HepG2 (cell line): ENCODE data around the gene CERS4. TPM values are rescaled to one million over a fixed set of nuclear protein-coding genes. Genes with fewer than 3 reads are reported as not detected.
A peak's percentile ranks its signal among the peaks of the same experiment; 100 is the strongest.

ENCODE experiments used
- CBX5 ChIP-seq: sonication (generic); formaldehyde crosslinking; IDR thresholded peaks from 2 replicates; pipeline ENCODE4 v1.4.0; 2020; ENCODE audit warnings: missing genetic modification reagents, borderline replicate concordance
- CHCHD3 ChIP-seq: sonication (generic); formaldehyde crosslinking; IDR thresholded peaks from 2 replicates; pipeline ENCODE4 v1.8.0; 2022; ENCODE audit warnings: mild to moderate bottlenecking, missing genetic modification reagents, moderate library complexity
- CHD2 ChIP-seq: IDR thresholded peaks from 2 replicates; pipeline ENCODE4 v1.6.1; 2011; ENCODE audit warnings: low read depth, low read length, improper control_type of control experiment
- DR1 ChIP-seq: sonication (generic); formaldehyde crosslinking; IDR thresholded peaks from 2 replicates; pipeline ENCODE4 v1.8.0; 2021; ENCODE audit warnings: mild to moderate bottlenecking, missing genetic modification reagents, inconsistent platforms
- MTF2 ChIP-seq: sonication (generic); formaldehyde crosslinking; IDR thresholded peaks from 2 replicates; pipeline ENCODE4 v1.5.0; 2020; ENCODE audit warnings: missing genetic modification reagents, borderline replicate concordance
- NFE2L1 ChIP-seq: sonication (generic); formaldehyde crosslinking; IDR thresholded peaks from 2 replicates; pipeline ENCODE4 v1.4.0; 2020; ENCODE audit warnings: missing genetic modification reagents, mild to moderate bottlenecking, borderline replicate concordance
- RELA ChIP-seq: sonication (generic); formaldehyde crosslinking; IDR thresholded peaks from 2 replicates; pipeline ENCODE4 v1.4.0; 2020; ENCODE audit warnings: missing genetic modification reagents
- SOX5 ChIP-seq: IDR thresholded peaks from 2 replicates; pipeline ENCODE4 v1.6.1; 2016; ENCODE audit warnings: borderline replicate concordance
- TBP ChIP-seq: sonication (generic); formaldehyde crosslinking; IDR thresholded peaks from 2 replicates; pipeline ENCODE4 v1.5.0; 2020; ENCODE audit warnings: missing genetic modification reagents
- TCF7L2 ChIP-seq: IDR thresholded peaks from 2 replicates; pipeline ENCODE4 v1.6.1; 2011; ENCODE audit warnings: mild to moderate bottlenecking, low read depth, low read length, moderate library complexity
- ZBTB21 ChIP-seq: sonication (generic); formaldehyde crosslinking; IDR thresholded peaks from 2 replicates; pipeline ENCODE4 v1.4.0; 2020; ENCODE audit warnings: missing genetic modification reagents
- ZNF234 ChIP-seq: sonication (generic); formaldehyde crosslinking; conservative IDR thresholded peaks from 2 replicates; pipeline ENCODE4 v1.5.1; 2020; ENCODE audit warnings: mild to moderate bottlenecking, missing genetic modification reagents
- ZNF557 ChIP-seq: sonication (generic); formaldehyde crosslinking; IDR thresholded peaks from 2 replicates; pipeline ENCODE4 v1.4.0; 2020; ENCODE audit warnings: missing genetic modification reagents
- ZNF775 ChIP-seq: sonication (generic); formaldehyde crosslinking; IDR thresholded peaks from 2 replicates; pipeline ENCODE4 v1.4.0; 2020; ENCODE audit warnings: missing genetic modification reagents, mild to moderate bottlenecking, moderate library complexity, borderline replicate concordance
- ZNF879 ChIP-seq: sonication (generic); formaldehyde crosslinking; IDR thresholded peaks from 2 replicates; pipeline ENCODE4 v1.8.1; 2023; ENCODE audit warnings: missing genetic modification reagents
- polyA plus RNA-seq, 8 experiments: library from polyadenylated mRNA; depleted of rRNA in 3 of 8; stranded (reverse) in 7 of 8; unstranded in 1 of 8; fragments of >200 nt; fragmentation: Illumina TruSeq in 4 of 8; extraction: Trizol in 4 of 8; gene quantifications; 2 replicates each; pipeline versions ENCODE4 v1.2.1 to v1.2.3, GENCODE V29; 2011 to 2016; ENCODE audit warnings: low read depth in 4 of 8, missing spikeins in 1 of 8, mixed read lengths in 1 of 8; ENCODE audit not compliant: insufficient read depth in 1 of 8
- total RNA-seq, 5 experiments: library from RNA; depleted of rRNA; stranded (reverse); fragments of >200 nt; fragmentation: Illumina TruSeq; extraction: Trizol; gene quantifications; 2 replicates each; pipeline ENCODE4 v1.2.3, GENCODE V29; 2016; ENCODE audit warnings: low read depth in 1 of 5
- TF ChIP-seq, protein P1 (sequence below): sonication (generic); formaldehyde crosslinking; IDR thresholded peaks from 2 replicates; pipeline ENCODE4 v1.5.0; 2020; ENCODE audit warnings: mild to moderate bottlenecking, missing genetic modification reagents, borderline replicate concordance
- TF ChIP-seq, protein P2 (sequence below): sonication (generic); formaldehyde crosslinking; IDR thresholded peaks from 2 replicates; pipeline ENCODE4 v1.4.0; 2020; ENCODE audit warnings: missing genetic modification reagents
- TF ChIP-seq, protein P3 (sequence below): sonication (generic); formaldehyde crosslinking; IDR thresholded peaks from 2 replicates; pipeline ENCODE4 v1.8.1; 2023; ENCODE audit warnings: mild to moderate bottlenecking, missing genetic modification reagents
- TF ChIP-seq, protein P4 (sequence below): sonication (generic); formaldehyde crosslinking; IDR thresholded peaks from 2 replicates; pipeline ENCODE4 v1.5.0; 2020; ENCODE audit warnings: missing genetic modification reagents
- TF ChIP-seq, protein P5 (sequence below): IDR thresholded peaks from 2 replicates; pipeline ENCODE4 v1.6.1; 2016; ENCODE audit warnings: missing genetic modification reagents, missing compliant biosample characterization

Gene CERS4
- total and polyA plus RNA-seq, 2 of the 13 experiments (the other 11 are each of a cell fraction or from before 2014, with no cell fraction given) = 74.7 to 83.5 TPM

DNA sequence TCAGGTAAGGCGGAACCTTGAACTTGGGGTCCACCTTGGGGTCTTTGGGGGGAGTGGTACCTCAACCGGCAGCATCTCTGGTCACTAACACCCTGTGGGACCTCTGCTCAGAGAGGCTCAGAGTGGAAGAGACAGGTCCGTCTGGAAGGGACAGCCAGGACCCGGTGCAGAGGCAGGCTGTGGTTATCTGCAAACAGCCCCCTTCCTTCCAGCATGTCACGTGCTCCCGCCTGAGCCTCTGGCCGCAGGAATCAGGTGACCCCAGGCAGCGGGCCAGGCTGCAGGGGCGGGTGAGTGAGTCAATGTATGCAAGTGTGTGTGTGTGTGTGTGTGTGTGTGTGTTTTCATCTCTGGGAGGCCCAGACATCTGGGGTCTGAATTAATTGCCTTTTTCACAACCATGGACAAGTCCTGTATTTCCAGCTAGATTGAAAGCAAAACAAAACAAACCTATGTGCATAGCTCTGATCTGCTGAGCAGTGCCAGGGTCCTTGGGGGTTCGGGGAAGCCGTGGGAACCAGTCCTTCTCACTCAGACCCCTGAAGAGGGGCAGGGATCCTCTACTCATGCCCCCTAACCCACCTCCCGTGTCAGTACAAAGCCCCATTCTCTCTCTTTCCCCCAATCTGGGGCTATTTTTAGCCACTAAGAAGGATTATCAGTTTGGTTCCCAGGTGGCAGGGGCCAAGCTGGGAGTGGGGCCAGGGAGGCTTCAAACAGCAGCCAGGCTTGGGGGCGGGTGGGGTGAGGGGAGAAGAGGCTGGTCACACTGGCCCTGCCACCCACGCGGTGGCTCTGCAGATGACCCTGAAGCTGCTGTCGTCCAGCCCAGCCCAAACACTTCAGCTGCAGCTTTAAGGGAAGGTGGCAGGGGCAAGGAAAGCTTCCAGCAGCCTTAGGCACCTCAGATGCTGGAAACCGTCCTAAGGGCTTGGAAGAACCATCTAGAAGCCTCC, 31.4 kb downstream of the CERS4 start (continued):
- TF ChIP-seq, protein P1, sequence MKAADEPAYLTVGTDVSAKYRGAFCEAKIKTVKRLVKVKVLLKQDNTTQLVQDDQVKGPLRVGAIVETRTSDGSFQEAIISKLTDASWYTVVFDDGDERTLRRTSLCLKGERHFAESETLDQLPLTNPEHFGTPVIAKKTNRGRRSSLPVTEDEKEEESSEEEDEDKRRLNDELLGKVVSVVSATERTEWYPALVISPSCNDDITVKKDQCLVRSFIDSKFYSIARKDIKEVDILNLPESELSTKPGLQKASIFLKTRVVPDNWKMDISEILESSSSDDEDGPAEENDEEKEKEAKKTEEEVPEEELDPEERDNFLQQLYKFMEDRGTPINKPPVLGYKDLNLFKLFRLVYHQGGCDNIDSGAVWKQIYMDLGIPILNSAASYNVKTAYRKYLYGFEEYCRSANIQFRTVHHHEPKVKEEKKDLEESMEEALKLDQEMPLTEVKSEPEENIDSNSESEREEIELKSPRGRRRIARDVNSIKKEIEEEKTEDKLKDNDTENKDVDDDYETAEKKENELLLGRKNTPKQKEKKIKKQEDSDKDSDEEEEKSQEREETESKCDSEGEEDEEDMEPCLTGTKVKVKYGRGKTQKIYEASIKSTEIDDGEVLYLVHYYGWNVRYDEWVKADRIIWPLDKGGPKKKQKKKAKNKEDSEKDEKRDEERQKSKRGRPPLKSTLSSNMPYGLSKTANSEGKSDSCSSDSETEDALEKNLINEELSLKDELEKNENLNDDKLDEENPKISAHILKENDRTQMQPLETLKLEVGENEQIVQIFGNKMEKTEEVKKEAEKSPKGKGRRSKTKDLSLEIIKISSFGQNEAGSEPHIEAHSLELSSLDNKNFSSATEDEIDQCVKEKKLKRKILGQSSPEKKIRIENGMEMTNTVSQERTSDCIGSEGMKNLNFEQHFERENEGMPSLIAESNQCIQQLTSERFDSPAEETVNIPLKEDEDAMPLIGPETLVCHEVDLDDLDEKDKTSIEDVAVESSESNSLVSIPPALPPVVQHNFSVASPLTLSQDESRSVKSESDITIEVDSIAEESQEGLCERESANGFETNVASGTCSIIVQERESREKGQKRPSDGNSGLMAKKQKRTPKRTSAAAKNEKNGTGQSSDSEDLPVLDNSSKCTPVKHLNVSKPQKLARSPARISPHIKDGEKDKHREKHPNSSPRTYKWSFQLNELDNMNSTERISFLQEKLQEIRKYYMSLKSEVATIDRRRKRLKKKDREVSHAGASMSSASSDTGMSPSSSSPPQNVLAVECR (CRISPR knock-in tag) = peak; percentile 73; the same call in 1 of the 2 replicates
- TF ChIP-seq, protein P2, sequence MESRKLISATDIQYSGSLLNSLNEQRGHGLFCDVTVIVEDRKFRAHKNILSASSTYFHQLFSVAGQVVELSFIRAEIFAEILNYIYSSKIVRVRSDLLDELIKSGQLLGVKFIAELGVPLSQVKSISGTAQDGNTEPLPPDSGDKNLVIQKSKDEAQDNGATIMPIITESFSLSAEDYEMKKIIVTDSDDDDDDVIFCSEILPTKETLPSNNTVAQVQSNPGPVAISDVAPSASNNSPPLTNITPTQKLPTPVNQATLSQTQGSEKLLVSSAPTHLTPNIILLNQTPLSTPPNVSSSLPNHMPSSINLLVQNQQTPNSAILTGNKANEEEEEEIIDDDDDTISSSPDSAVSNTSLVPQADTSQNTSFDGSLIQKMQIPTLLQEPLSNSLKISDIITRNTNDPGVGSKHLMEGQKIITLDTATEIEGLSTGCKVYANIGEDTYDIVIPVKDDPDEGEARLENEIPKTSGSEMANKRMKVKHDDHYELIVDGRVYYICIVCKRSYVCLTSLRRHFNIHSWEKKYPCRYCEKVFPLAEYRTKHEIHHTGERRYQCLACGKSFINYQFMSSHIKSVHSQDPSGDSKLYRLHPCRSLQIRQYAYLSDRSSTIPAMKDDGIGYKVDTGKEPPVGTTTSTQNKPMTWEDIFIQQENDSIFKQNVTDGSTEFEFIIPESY (CRISPR knock-in tag) = peak; percentile 48; the same call in 1 of the 2 replicates
- TF ChIP-seq CBX5 (CRISPR knock-in tag) (0 out of 2 replicates have a peak, but pooled peaks have one; percentile 49), MTF2 (no peak), ZNF775 (no peak), ZBTB21 (CRISPR knock-in tag) (no peak), TBP (CRISPR knock-in tag) (no peak), ZNF234 (CRISPR knock-in tag) (no peak), TCF7L2 (no peak), DR1 (CRISPR knock-in tag) (no peak), ZNF879 (CRISPR knock-in tag) (no peak), RELA (CRISPR knock-in tag) (no peak), CHCHD3 (CRISPR knock-in tag) (no peak), NFE2L1 (CRISPR knock-in tag) (no peak), SOX5 (CRISPR knock-in tag) (peak; percentile 81), CHD2 (no peak), ZNF557 (CRISPR knock-in tag) (no peak)
- TF ChIP-seq, protein P3, sequence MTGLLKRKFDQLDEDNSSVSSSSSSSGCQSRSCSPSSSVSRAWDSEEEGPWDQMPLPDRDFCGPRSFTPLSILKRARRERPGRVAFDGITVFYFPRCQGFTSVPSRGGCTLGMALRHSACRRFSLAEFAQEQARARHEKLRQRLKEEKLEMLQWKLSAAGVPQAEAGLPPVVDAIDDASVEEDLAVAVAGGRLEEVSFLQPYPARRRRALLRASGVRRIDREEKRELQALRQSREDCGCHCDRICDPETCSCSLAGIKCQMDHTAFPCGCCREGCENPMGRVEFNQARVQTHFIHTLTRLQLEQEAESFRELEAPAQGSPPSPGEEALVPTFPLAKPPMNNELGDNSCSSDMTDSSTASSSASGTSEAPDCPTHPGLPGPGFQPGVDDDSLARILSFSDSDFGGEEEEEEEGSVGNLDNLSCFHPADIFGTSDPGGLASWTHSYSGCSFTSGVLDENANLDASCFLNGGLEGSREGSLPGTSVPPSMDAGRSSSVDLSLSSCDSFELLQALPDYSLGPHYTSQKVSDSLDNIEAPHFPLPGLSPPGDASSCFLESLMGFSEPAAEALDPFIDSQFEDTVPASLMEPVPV (CRISPR knock-in tag) = peak; percentile 44; the same call in 1 of the 2 replicates
- TF ChIP-seq, protein P4, sequence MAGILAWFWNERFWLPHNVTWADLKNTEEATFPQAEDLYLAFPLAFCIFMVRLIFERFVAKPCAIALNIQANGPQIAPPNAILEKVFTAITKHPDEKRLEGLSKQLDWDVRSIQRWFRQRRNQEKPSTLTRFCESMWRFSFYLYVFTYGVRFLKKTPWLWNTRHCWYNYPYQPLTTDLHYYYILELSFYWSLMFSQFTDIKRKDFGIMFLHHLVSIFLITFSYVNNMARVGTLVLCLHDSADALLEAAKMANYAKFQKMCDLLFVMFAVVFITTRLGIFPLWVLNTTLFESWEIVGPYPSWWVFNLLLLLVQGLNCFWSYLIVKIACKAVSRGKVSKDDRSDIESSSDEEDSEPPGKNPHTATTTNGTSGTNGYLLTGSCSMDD (CRISPR knock-in tag) = no peak
- TF ChIP-seq, protein P5, sequence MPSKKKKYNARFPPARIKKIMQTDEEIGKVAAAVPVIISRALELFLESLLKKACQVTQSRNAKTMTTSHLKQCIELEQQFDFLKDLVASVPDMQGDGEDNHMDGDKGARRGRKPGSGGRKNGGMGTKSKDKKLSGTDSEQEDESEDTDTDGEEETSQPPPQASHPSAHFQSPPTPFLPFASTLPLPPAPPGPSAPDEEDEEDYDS (CRISPR knock-in tag) = peak; percentile 30; the same call in 1 of the 2 replicates
